Spleen (tissue), 11 donors: ENCODE results near the gene NMNAT2. TPM values are rescaled to one million over a fixed set of nuclear protein-coding genes. Genes with fewer than 3 reads are reported as not detected.
A peak's percentile ranks its signal among the peaks of the same experiment; 100 is the strongest.

ENCODE experiments used
- DNase-seq: peaks from one replicate; pipeline ENCODE4 v3.0.0-alpha.2; 2020
- H3K27ac ChIP-seq, 8 donors: fragments of 200-600 bp; sonication (generic) in 7 of 8; 1 replicate in 4 of 8; 2 replicates in 4 of 8; pipeline versions ENCODE4 v1.5.0 to v1.8.0; 2016 to 2021; ENCODE audit warnings: inconsistent platforms in 4 of 8, mild to moderate bottlenecking in 4 of 8, moderate library complexity in 1 of 8
- H3K27me3 ChIP-seq, 7 donors: fragments of 200-600 bp; sonication (generic) in 6 of 7; replicated peaks in 1 of 7; 1 replicate in 4 of 7; 2 replicates in 3 of 7; pipeline versions ENCODE4 v1.5.0 to v1.8.0; 2016 to 2021; ENCODE audit warnings: inconsistent platforms in 3 of 7, mild to moderate bottlenecking in 1 of 7
- H3K36me3 ChIP-seq, 6 donors: fragments of 200-600 bp; sonication (generic) in 5 of 6; 1 replicate in 4 of 6; 2 replicates in 2 of 6; pipeline versions ENCODE4 v1.5.0 to v1.8.0; 2016 to 2021; ENCODE audit warnings: inconsistent platforms in 2 of 6
- H3K4me1 ChIP-seq, 6 donors: fragments of 200-600 bp; sonication (generic) in 5 of 6; 1 replicate in 3 of 6; 2 replicates in 3 of 6; pipeline versions ENCODE4 v1.5.0 to v1.8.0; 2016 to 2021; ENCODE audit warnings: inconsistent platforms in 3 of 6
- H3K4me3 ChIP-seq, 8 donors: fragments of 200-600 bp; sonication (generic) in 7 of 8; 1 replicate in 4 of 8; 2 replicates in 4 of 8; pipeline versions ENCODE4 v1.5.0 to v1.8.0; 2016 to 2021; ENCODE audit warnings: inconsistent platforms in 4 of 8, mild to moderate bottlenecking in 4 of 8, moderate library complexity in 2 of 8
- H3K9me3 ChIP-seq, 8 donors: fragments of 200-600 bp; sonication (generic) in 7 of 8; 1 replicate in 4 of 8; 2 replicates in 4 of 8; pipeline versions ENCODE4 v1.5.0 to v1.8.0; 2016 to 2021; ENCODE audit warnings: inconsistent platforms in 4 of 8
- POLR2A ChIP-seq, 3 donors: fragments of 450-650 bp; IDR thresholded peaks; one replicate each; pipeline ENCODE4 v1.5.1; 2017; ENCODE audit warnings: antibody characterized with exemption in 3 of 3, mild to moderate bottlenecking in 1 of 3
- POLR2AphosphoS5 ChIP-seq, 3 donors: sonication (generic); formaldehyde crosslinking; IDR thresholded peaks; one replicate each; pipeline ENCODE4 v1.5.1; 2017; ENCODE audit warnings: antibody characterized with exemption in 3 of 3
- WGBS, 5 donors: extraction: QIAGEN DNeasy Blood & Tissue Kit in 3 of 5; methylation state at CpG; one replicate each; pipeline versions ENCODE4 v1.1.5 to v1.1.7; 2013 to 2018; 5-methylcytosine and 5-hydroxymethylcytosine counted together
- intact Hi-C: fragments of 100-400 bp; cut with DNase I; formaldehyde crosslinking; loops from one replicate; pipeline ENCODE4 v1.15.0; 2023; ENCODE audit warnings: low total_unique reads
- polyA plus RNA-seq, 3 donors: library from polyadenylated mRNA; stranded (reverse); fragments of 200-250 nt; gene quantifications; one replicate each; pipeline ENCODE4 v1.2.1, GENCODE V29; 2013
- total RNA-seq, 7 donors: library from RNA; depleted of rRNA in 3 of 7; stranded (reverse); fragments of >200 nt in 3 of 7; fragmentation: NEBNext Ultra II Directional in 4 of 7; extraction: Animal tissue kit (Norgen Biotek cat#: 25700) in 4 of 7; gene quantifications; one replicate each; pipeline versions ENCODE4 v1.1.0 to v1.2.1, GENCODE V29; 2016 to 2021
- TF ChIP-seq, protein P1 (sequence below), 11 experiments: fragments of 200-600 bp in 7 of 11; fragments of 450-650 bp in 4 of 11; sonication (generic) in 4 of 11; IDR thresholded peaks in 8 of 11; conservative IDR thresholded peaks in 3 of 11; 1 replicate in 7 of 11; 2 replicates in 4 of 11; pipeline versions ENCODE4 v1.4.0 to v1.8.0; 2016 to 2021; ENCODE audit warnings: antibody characterized with exemption in 11 of 11, inconsistent platforms in 4 of 11, mild to moderate bottlenecking in 1 of 11
- donor health status: healthy with polysubstance abuse.
- donor health status: DM: no; HTN: no; CAD: no; lungs with moderate emphysema.
- donor health status: DM: no; HTN: no; CAD: no.
- donor health status: Bipolar disorder and iron deficiency.
- donor health status: healthy.
- donor health status: DM: no; HTN: no; CAD: no.
- donor health status: DM: yes; HTN: yes; CAD: no.

The NMNAT2 gene
- total and polyA plus RNA-seq, 10 donors = 0.05 to 1.7 (median 0.17) TPM

DNA sequence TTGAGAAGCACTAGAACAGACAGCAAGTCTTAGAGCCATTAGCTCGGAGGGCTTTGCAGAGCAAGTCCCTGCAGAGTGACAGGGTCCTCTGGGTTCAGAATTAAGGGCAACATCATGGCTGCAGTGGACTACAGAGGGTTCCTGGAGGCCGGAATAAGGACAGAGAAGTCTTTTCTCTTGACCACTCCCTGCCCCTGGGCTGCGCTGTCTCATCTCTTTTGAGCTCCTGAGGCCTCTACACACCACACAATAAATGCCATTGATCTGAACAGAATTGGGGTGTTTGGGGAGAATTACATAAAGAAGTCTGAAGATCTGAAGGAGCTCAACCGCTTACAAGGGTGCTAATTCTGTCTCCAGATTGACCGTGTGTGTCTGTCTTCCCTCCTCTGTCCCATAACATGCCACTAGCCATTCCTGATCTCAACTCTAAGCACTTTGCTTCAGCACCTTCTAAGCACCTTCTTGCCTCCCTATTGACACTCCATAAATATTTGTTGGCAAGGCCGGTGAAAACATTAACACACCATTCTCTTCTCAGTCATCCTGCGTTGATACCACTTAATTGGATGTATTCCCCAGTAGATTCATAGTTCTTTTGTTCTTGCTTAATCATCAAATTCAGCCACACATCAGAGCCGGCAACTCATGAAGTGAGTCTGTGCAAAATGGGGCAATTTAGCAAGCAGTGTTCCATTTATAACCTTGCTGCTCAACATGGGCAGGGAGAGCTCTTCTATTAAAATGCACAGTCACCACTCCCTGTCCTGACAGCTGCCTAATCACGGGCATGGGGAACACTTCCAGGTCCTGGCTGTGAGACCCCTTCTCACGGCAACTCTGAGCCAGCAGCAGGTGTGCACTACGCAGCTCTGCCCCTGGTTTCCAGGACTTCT, 49.7 kb downstream of the NMNAT2 start:
- no peak overlapping the region for H3K4me3 ChIP-seq
- H3K9me3 ChIP-seq = no peaks in the 10 kb centered on the region
- TF ChIP-seq, protein P1, sequence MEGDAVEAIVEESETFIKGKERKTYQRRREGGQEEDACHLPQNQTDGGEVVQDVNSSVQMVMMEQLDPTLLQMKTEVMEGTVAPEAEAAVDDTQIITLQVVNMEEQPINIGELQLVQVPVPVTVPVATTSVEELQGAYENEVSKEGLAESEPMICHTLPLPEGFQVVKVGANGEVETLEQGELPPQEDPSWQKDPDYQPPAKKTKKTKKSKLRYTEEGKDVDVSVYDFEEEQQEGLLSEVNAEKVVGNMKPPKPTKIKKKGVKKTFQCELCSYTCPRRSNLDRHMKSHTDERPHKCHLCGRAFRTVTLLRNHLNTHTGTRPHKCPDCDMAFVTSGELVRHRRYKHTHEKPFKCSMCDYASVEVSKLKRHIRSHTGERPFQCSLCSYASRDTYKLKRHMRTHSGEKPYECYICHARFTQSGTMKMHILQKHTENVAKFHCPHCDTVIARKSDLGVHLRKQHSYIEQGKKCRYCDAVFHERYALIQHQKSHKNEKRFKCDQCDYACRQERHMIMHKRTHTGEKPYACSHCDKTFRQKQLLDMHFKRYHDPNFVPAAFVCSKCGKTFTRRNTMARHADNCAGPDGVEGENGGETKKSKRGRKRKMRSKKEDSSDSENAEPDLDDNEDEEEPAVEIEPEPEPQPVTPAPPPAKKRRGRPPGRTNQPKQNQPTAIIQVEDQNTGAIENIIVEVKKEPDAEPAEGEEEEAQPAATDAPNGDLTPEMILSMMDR (IDR thresholded peaks at IDR 0.05 in 8 of 11, conservative IDR thresholded peaks at IDR 0.05 in 3 of 11) = no peak
- no peak for TF ChIP-seq POLR2AphosphoS5 (IDR thresholded peaks at IDR 0.05)
- no peak for TF ChIP-seq POLR2A (IDR thresholded peaks at IDR 0.05)
- no peaks in the 10 kb centered on the region for H3K36me3 ChIP-seq
- H3K27me3 ChIP-seq = peaks cover 0 to 30% (median 0%) of the 10 kb centered on the region in 7 donors
- no peak for DNase-seq
- intact Hi-C loops = no loop called here
- WGBS, 5 donors = 78 to 89% (median 84%) methylated on average over 11 of the region's 11 CpGs
- H3K4me1 ChIP-seq = no peaks in the 10 kb centered on the region
- no peak overlapping the region for H3K27ac ChIP-seq

DNA sequence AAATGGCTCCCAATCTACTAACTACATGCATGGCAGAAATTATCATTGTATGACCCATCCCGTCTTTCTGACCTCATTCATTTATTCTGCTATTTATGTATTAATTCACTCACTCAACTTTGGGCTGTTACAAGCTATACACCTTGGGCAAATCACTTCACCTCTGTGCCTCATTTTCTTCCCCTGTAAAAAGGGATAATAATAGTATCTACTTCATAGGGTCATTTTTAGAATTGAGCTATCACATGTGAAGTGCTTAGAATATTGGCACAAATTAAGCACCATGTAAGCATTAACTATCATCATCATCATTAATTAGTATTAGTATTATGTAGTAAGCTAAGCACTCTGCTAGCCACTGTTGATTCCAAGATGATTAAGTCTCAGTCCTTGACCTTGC, 52.1 kb downstream of the NMNAT2 start:
- Histone ChIP-seq H3K4me3 (no peak overlapping the region), H3K27ac (no peak overlapping the region), H3K36me3 (no peaks in the 10 kb centered on the region), H3K27me3 (peaks cover 0 to 30% (median 0%) of the 10 kb centered on the region in 7 donors), H3K4me1 (no peaks in the 10 kb centered on the region), H3K9me3 (no peaks in the 10 kb centered on the region)
- DNase-seq = no peak
- 73 to 93% (median 85%) methylated on average over 1 of the region's 1 CpG for WGBS, 5 donors
- intact Hi-C loops = no loop called here
- no peak for TF ChIP-seq POLR2A (IDR thresholded peaks at IDR 0.05)
- no peak for TF ChIP-seq POLR2AphosphoS5 (IDR thresholded peaks at IDR 0.05)
- TF ChIP-seq, protein P1 (IDR thresholded peaks at IDR 0.05 in 8 of 11, conservative IDR thresholded peaks at IDR 0.05 in 3 of 11) = no peak

DNA sequence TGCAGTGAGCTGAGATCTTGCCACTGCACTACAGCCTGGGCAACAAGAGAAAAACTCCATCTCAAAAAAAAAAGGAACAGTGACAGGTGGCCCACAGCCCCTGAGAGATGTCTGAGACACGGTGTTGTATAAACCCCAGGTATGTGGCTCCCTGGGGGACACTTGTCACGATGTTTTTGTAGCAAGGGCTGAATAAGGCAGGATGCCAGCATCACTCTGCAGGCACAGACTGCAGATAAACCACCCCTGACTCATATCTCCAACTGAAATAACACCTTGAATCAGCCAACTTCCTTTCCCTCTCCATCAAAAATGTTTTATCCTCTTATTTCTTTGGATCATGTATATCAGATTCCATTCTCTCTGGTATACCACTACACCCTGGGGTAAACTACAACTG, 52.5 kb downstream of the NMNAT2 start:
- H3K9me3 ChIP-seq = no peaks in the 10 kb centered on the region
- no peak overlapping the region for H3K4me3 ChIP-seq
- no peak overlapping the region for H3K27ac ChIP-seq
- intact Hi-C loops = no loop called here
- no peak for TF ChIP-seq POLR2AphosphoS5 (IDR thresholded peaks at IDR 0.05)
- H3K27me3 ChIP-seq = peaks cover 0 to 30% (median 0%) of the 10 kb centered on the region in 7 donors
- DNase-seq = no peak
- WGBS, 5 donors = 53 to 70% (median 58%) methylated on average over 2 of the region's 2 CpGs
- no peaks in the 10 kb centered on the region for H3K36me3 ChIP-seq
- H3K4me1 ChIP-seq = no peaks in the 10 kb centered on the region

DNA sequence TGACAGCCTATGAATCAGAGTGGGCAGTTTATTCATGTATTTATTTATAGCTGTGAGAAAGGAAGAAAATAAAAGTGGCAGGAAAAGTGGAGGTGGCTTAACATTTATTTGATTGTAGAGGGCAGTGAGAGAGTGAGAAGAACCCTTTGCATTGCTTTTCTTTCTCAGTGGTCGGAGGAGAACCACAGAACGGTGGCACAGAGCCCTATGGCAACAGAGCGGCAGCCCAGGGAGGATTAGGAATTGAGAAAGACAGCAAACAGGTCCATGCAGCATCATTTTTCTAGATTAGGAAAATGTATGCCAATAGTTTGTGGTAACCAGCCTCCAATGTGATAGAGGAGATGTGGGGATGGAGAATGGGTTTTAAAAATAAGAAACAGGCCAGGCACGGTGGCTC, 53.1 kb downstream of the NMNAT2 start:
- DNase-seq = no peak
- intact Hi-C loops = no loop called here
- no peaks in the 10 kb centered on the region for H3K9me3 ChIP-seq
- no peak overlapping the region for H3K4me3 ChIP-seq
- TF ChIP-seq POLR2AphosphoS5 (IDR thresholded peaks at IDR 0.05) (no peak), POLR2A (IDR thresholded peaks at IDR 0.05) (no peak)
- TF ChIP-seq, protein P1 (IDR thresholded peaks at IDR 0.05 in 8 of 11, conservative IDR thresholded peaks at IDR 0.05 in 3 of 11) = no peak
- H3K27ac ChIP-seq = peak overlapping the region in 4 of 8 donors; percentile 66 to 88 (median 82)
- H3K4me1 ChIP-seq = no peaks in the 10 kb centered on the region
- WGBS, 5 donors = 88 to 96% (median 90%) methylated on average over 4 of the region's 4 CpGs
- peaks cover 0 to 31% (median 0%) of the 10 kb centered on the region in 7 donors for H3K27me3 ChIP-seq
- H3K36me3 ChIP-seq = no peaks in the 10 kb centered on the region
